ENCODE data around the gene NEURL1B.
A peak's percentile ranks its signal among the peaks of the same experiment; 100 is the strongest.
"Not testable (repeated sequence)": the region's sequence is repeated elsewhere in the genome, so short reads cannot be mapped to it uniquely, and the experiment has no call there.

The NEURL1B gene

DNA sequence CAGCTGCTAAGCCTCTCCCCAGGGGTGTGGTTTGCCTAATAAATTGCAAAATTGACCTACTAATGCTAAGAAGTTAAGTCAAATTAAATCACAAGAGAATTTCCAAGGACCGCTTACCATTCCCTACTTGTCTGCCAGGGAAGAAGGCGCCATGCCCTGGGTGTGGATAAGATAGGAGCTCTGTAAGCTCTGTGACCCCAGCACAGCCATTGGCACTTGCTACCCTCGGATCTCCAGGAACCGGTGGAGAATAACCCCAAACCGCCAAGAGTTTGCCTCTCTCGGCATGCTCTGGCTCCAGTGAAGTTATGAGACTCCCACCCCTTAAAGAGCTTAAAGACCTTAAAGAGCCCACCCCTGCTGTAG, 58.9 kb downstream of the NEURL1B start:
- no peak for DNase-seq

DNA sequence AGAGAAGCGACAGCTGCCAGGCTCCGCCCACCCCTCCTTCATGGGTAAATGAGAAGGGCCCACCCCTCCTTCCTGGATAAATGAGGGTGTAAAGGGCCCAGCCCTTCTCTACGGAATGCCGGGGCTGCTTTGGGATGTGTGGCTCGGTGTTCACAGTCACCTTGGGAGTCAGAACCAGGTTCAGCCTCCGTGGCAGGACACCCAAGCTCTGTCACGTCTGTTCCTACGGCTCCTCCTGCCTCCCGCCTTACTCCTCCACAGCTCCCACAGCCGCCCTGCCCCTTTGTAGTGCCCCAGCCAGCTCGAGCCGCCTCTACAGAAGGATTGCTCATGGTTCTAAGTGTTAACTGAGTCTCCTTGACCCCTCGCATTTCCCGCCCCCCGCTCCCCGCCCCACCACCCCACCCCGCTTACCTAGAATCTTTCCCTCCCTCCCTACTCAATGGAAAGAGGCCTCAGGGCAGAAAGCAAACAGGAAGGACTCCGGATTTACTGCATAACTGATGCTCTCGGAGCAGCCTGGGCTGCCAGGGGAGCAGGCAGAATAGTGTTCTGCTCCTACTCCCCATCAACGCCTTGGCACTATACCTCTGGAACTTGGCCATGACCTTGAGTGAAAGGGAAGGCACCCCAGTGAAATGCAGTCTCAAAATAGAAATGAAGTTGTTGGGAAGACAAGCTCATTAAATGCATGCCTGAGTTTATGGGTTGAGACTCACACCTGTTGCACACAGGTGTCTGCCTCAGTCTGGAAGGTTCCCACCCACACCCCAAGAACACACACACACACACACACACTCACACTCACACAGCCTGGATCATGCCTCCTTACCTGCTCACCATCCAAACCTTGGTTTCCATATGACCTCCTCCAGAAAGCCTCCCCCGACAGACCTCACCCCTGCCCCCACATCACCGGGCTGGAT, 59.6 kb downstream of the NEURL1B start:
- DNase-seq, result no peak

- DNase-seq, result no peak
These were observed 60.2 kb downstream of the NEURL1B start for GRCh38 chr5:172701291-172701656.

GRCh38 chr5:172703952-172704351, 62.9 kb downstream of the NEURL1B start:
- DNase-seq, result no peak

GRCh38 chr5:172705576-172706084, 64.6 kb downstream of the NEURL1B start:
- no peak for DNase-seq

- no peak for DNase-seq
These were observed 65.7 kb downstream of the NEURL1B start for GRCh38 chr5:172706796-172707195.

DNA sequence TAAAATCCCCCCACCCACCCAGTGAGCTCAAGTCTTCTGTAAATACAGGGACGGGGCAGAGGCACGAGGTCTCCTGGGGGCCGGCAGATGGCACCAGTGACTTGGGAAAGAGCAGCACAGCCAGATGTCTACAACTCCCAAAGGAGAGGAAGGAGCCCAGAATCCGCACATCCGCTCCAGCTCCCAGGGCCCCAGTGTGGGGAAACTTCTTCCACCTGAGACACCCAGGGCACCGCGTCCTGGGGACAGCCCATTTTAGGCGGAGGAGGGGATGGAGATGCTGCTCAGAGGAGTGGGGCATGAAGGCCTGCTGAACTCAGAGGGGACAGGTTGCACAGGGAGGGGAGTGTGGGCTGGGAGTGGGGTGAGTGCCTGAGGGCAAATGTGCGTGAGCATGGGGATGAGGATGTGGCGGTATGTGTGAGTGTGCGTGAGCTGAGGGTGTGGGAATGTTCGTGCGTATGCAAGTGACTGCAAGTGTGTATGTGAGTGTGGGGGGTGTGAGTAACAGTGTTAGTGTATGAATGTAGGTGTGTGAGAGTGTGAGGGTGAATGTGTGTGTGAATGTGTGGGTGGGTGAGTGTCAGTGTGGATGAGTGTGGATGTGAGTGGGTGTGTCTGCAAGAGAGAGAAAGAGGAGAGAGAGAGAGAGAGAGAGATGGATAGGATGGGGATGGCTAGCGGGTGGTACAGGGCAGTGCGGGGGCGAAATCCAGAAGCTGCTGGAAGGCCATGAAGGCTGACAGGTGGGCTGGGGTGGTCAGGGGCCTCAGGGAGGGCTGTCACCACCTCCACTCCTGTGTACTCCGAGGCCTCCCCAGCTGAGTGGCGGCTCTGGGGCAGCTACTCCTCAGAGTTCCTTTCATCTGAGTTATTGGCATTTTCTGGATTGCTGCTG, 66.5 kb downstream of the NEURL1B start:
- peak; percentile 74 to 85 for DNase-seq

DNA sequence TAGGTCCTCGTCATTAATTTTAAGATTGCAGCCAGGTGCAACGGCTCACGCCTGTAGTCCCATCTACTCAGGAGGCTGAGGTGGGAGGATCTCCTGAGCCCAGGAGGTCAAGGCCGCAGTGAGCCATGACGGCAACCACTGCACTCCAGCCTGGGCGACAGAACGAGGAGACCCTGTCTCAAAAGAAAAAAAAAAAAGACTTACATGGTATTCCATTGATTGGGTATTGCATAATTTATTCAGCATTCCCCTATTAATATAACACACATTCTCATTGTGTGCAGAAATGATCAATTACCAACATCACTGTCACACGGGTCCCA, 67.1 kb downstream of the NEURL1B start:
- DNase-seq, result no peak

DNA sequence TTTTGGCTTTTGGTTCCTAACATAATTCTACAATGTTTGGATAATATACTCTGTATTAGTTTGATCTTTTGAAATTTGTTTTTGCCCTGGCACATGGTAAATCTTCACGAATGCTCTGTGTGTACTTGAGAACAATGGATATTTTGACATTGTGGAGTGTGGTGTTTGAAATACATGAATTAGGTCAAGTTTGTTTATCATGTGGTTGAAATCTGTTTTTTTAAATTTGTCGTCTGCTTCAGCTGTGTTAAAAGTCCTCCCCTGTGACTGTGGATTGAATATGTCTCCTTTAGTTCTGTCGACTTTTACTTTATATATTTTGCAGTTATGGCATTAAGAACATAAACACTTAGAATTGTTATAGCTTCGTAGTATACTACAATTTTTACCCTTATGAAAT, 69.6 kb downstream of the NEURL1B start:
- no peak for DNase-seq

DNA sequence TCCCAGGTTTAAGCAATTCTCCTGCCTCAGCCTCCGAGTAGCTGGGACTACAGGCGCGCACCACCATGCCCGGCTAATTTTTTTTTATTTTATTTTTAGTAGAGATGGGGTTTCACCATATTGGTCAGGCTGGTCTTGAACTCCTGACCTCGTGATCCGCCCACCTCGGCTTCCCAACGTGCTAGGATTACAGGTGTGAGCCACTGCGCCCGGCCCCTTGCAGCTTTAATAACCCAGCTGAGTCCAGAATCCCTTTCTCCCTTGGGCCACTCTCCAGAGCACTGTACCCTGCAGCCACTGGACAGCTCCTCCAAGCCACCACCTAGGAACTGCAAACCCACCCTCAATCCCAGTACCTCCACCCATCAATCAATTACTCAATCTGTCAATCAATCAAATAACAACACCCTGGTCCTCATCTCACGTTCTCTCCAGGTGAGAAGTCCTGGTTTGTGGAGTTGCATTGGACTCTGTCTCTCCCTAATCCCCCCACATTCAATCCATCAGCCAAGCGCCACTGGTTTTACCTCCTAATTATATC, 70.3 kb downstream of the NEURL1B start:
- DNase-seq, result not testable (repeated sequence)

- DNase-seq, result no peak
These were observed 71.5 kb downstream of the NEURL1B start for GRCh38 chr5:172712610-172713009.

- DNase-seq, result peak; percentile 60 to 65
These were observed 72.2 kb downstream of the NEURL1B start for GRCh38 chr5:172713113-172713808.

- DNase-seq, result no peak
These were observed 72.9 kb downstream of the NEURL1B start for GRCh38 chr5:172713809-172714490.

- DNase-seq, result peak; percentile 81 to 83
These were observed 73.7 kb downstream of the NEURL1B start for GRCh38 chr5:172714491-172715420.

GRCh38 chr5:172715421-172715780, 74.3 kb downstream of the NEURL1B start:
- no peak for DNase-seq

- peak; percentile 12 to 63 for DNase-seq
These were observed 75.0 kb downstream of the NEURL1B start for GRCh38 chr5:172715931-172716682.

GRCh38 chr5:172716796-172717313, 75.8 kb downstream of the NEURL1B start:
- peak; percentile 72 to 73 for DNase-seq

GRCh38 chr5:172717481-172718195, 76.6 kb downstream of the NEURL1B start:
- no peak for DNase-seq

DNA sequence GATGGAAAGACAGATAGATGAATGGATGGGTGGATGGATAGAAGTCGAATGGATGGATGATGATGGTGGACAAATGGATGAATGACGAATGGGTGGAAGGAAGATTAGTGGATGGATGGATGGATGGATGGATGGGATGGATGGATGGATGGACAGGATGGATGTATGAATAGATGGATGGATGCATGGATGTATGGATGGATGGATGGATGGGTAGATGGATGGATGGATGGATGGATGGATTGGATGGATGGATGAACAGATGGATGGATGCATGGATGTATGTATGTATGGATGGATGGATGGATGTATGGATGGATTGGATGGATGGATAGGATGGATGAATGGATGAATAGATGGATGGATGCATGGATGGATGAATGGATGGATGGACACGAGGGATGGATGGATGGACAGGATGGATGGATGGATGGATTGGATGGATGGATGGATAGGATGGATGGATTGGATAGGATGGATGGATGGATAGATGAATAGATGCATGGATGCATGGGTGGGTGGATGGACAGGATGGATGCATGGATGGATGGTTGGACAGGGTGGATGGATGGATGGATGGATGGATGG, 77.6 kb downstream of the NEURL1B start:
- no peak for DNase-seq
